Prostate gland (tissue), 2 donors: Measurements from ENCODE around the gene HTD2. TPM values are rescaled to one million over a fixed set of nuclear protein-coding genes. Genes with fewer than 3 reads are reported as not detected.

Experiments used
- DNase-seq: peaks from one replicate; pipeline ENCODE4 v3.0.0-alpha.2; 2019; ENCODE audit warnings: low spot score
- H3K27ac ChIP-seq, 2 donors: fragments of 200-600 bp; sonication (generic); 2 replicates each; pipeline ENCODE4 v1.5.1; 2017 to 2019
- H3K27me3 ChIP-seq: fragments of 200-600 bp; sonication (generic); replicated peaks from 2 replicates; pipeline ENCODE4 v1.5.1; 2019; ENCODE audit not compliant: insufficient read depth
- H3K36me3 ChIP-seq, 2 donors: fragments of 200-600 bp; sonication (generic); 1 replicate in 1 of 2; 2 replicates in 1 of 2; pipeline versions ENCODE4 v1.5.1 to v1.8.1; 2017 to 2019
- H3K4me1 ChIP-seq: fragments of 200-600 bp; sonication (generic); replicated peaks from 2 replicates; pipeline ENCODE4 v1.5.1; 2019
- H3K4me3 ChIP-seq, 2 donors: fragments of 200-600 bp; sonication (generic); 2 replicates each; pipeline ENCODE4 v1.5.1; 2017 to 2019
- H3K9me3 ChIP-seq: fragments of 200-600 bp; sonication (generic); 2 replicates; pipeline ENCODE4 v1.5.1; 2017
- CTCF ChIP-seq, 4 experiments: fragments of 200-600 bp in 2 of 4; fragments of 450-650 bp in 2 of 4; sonication (generic) in 2 of 4; IDR thresholded peaks; 1 replicate in 3 of 4; 2 replicates in 1 of 4; pipeline ENCODE4 v1.5.1; 2016 to 2019; ENCODE audit warnings: antibody characterized with exemption in 4 of 4, mild to moderate bottlenecking in 2 of 4, moderate library complexity in 2 of 4
- POLR2A ChIP-seq: fragments of 450-650 bp; IDR thresholded peaks from one replicate; pipeline ENCODE4 v1.6.1; 2016; ENCODE audit warnings: antibody characterized with exemption, mild to moderate bottlenecking
- POLR2AphosphoS5 ChIP-seq: sonication (generic); formaldehyde crosslinking; IDR thresholded peaks from one replicate; pipeline ENCODE4 v1.6.1; 2017; ENCODE audit warnings: antibody characterized with exemption
- WGBS: methylation state at CpG from one replicate; pipeline ENCODE4 v1.1.5; 2018; 5-methylcytosine and 5-hydroxymethylcytosine counted together
- intact Hi-C: fragments of 100-400 bp; cut with DNase I; formaldehyde crosslinking; loops from one replicate; pipeline ENCODE4 v1.14.2; 2022
- total RNA-seq, 2 donors: library from RNA; depleted of rRNA; stranded (reverse); fragments of >200 nt; gene quantifications; one replicate each; pipeline ENCODE4 v1.1.0, GENCODE V29; 2016

The HTD2 gene
- total RNA-seq, result 10 to 100 TPM; 15.4 to 17.1 TPM

DNA sequence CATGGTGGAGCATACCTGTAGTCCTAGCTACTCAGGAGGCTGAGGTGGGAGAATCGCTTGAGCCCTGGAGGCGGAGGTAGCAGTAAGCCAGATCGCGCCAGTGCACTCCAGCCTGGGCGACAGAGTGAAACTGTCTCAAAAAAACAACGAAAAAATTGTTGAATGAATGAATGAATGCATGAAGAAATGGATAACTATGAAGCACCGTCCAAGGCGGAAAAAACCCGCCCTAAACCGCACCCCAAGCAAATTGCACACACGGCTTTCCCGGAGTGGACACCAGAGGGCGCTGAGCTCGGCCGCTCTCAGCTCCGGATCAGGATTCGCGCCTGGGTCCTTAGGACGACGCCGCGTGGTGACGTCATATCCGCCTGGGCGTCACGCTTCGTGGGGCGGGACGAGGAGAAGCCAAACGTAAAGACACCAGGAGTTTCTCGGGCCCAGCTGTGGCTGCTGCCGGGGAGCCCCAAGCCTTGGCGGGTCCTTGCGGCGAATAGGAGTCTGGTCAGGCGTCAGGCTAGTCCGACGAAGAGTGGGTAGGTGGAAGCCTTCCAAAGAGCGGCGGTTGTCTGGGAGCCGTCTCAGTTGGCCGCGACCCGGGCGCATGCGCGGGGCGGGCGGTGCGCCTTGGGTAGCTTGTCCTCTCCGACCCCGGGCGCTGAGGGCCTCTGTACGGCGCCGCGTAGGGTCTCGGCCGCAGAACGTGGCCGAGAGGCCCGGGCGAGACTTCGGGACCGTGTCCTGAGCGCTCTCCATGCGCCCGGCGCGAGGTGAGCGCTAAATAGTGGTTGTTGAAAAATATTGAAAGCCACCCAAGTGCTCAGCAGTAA is at the start of gene HTD2, which contains the start of gene RPP14:
Gene HTD2 (plus strand): TSS at position 639 of the 830 bp plus-strand sequence. CDS start 11,094 bp downstream, outside the sequence.
Gene RPP14 (plus strand): TSS at position 364 of the 830 bp plus-strand sequence. CDS start 4,085 bp downstream, outside the sequence.
- intact Hi-C loops, result loop anchor here (2.0 kb wide), 1 partner anchor 69 kb away; the partner anchor contains the start of gene ABHD6
- WGBS, result 4% methylated on average over 70 of the region's 71 CpGs
- Histone ChIP-seq H3K4me3 (peak within 1 kb of the TSS; percentile 75 to 88), H3K9me3 (no peaks in the 10 kb centered on the region), H3K27ac (peak within 1 kb of the TSS; percentile 95 to 98), H3K4me1 (peaks cover 17% of the 10 kb centered on the region), H3K36me3 (peaks cover 0 to 2% of the 10 kb centered on the region in 2 donors), H3K27me3 (no peaks in the 10 kb centered on the region)
- TF ChIP-seq CTCF (IDR thresholded peaks at IDR 0.05) (peak; percentile 98 to 99 (median 98)), POLR2AphosphoS5 (peak; percentile 96), POLR2A (peak; percentile 57)
- DNase-seq, result peak; percentile 95

DNA sequence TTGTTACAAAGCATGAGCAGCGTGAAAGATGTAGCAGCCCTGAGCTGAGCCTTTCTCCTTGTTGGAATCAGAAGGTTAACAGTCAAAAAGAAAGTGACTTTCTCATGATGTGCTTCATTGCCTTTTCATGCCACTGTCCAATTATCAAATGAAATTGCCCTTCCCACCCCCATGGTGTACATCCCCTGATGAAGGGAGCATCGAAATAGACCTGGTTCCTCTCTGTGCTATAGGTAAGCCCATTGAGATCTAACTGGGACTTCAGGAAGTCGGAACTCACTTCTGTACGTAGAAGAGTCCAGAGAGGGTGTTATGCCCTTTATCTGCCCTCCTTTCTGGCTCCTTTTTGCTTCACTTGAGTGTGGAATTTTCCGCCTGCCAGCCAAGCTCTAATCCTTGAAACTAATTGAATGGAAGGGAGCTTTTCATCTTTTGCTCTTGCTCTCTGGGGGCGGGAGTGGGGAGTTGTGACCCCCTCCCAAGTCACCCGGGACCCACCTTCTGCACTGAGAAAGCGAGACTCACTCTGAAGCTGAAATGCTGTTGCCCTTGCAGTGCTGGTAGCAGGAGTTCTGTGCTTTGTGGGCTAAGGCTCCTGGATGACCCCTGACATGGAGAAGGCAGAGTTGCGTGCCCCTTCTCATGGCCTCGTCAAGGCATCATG is 47.8 kb upstream of the HTD2 start:
- H3K4me3 ChIP-seq, result no peak overlapping the region
- WGBS, result 90% methylated on average over 10 of the region's 10 CpGs
- TF ChIP-seq CTCF (IDR thresholded peaks at IDR 0.05), result no peak
- TF ChIP-seq POLR2AphosphoS5, result no peak
- TF ChIP-seq POLR2A, result no peak
- intact Hi-C loops, result no loop called here
- no peaks in the 10 kb centered on the region for H3K36me3 ChIP-seq
- H3K27me3 ChIP-seq, result no peaks in the 10 kb centered on the region
- no peak for DNase-seq
- no peak overlapping the region for H3K27ac ChIP-seq
- H3K9me3 ChIP-seq, result no peaks in the 10 kb centered on the region
- H3K4me1 ChIP-seq, result peaks cover 2% of the 10 kb centered on the region

GRCh38 chr3:58260261-58260731 is 46.0 kb upstream of the HTD2 start:
- H3K4me1 ChIP-seq, result no peaks in the 10 kb centered on the region
- DNase-seq, result no peak
- no peaks in the 10 kb centered on the region for H3K9me3 ChIP-seq
- intact Hi-C loops, result no loop called here
- H3K27me3 ChIP-seq, result no peaks in the 10 kb centered on the region
- no peak for TF ChIP-seq POLR2AphosphoS5
- no peak for TF ChIP-seq CTCF (IDR thresholded peaks at IDR 0.05)
- TF ChIP-seq POLR2A, result no peak
- no peaks in the 10 kb centered on the region for H3K36me3 ChIP-seq
- 46% methylated on average over 6 of the region's 6 CpGs for WGBS
- H3K4me3 ChIP-seq, result no peak overlapping the region
- no peak overlapping the region for H3K27ac ChIP-seq

DNA sequence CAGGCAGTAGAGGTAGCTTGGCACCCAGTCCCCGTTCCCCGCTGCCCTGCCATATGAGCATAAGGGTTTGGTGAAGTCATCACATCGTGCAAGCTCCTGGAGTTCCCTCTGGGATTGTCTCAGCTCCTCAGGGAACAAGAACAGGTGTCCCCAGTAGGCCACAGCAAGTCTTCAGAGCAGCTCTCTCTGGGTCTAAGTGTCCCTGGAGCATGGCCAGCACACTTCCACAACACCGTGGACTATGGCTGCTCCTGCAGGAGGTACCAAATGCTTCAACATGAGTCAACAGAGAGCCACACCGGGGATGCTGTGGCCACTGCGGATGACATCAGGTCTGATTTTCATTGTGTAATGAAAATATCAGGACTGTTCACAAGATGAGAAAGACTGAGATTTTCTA is 45.6 kb upstream of the HTD2 start:
- 58% methylated on average over 6 of the region's 6 CpGs for WGBS
- Histone ChIP-seq H3K4me1 (no peaks in the 10 kb centered on the region), H3K9me3 (no peaks in the 10 kb centered on the region), H3K4me3 (no peak overlapping the region), H3K36me3 (no peaks in the 10 kb centered on the region), H3K27ac (no peak overlapping the region), H3K27me3 (no peaks in the 10 kb centered on the region)
- TF ChIP-seq POLR2A, result no peak
- TF ChIP-seq CTCF (IDR thresholded peaks at IDR 0.05), result no peak
- no peak for TF ChIP-seq POLR2AphosphoS5
- intact Hi-C loops, result no loop called here
- no peak for DNase-seq
